Endothelial cell of umbilical vein (primary cell): ENCODE measurements around the gene ST3GAL4. TPM values are rescaled to one million over a fixed set of nuclear protein-coding genes. Genes with fewer than 3 reads are reported as not detected.

Experiments
- BruUV-seq: library from RNA; stranded (reverse); fragments of 400-500 nt; replicated peaks from 2 replicates; lab custom pipeline; 2021; lab: Mats Ljungman, UMichigan
- CTCF ChIA-PET: fragments of 300-600, 350-600 bp; sonication (Branson Sonifier 250); formaldehyde crosslinking; loops from one replicate; lab custom pipeline; 2021; ENCODE audit warnings: antibody characterized with exemption, inconsistent platforms; lab: Charles Lee
- POLR2A ChIA-PET: fragments of 300-600, 350-600 bp; sonication (Branson Sonifier 250); formaldehyde crosslinking; loops from one replicate; lab custom pipeline; 2021; ENCODE audit warnings: antibody characterized with exemption, inconsistent platforms; lab: Charles Lee
- DNase-seq: peaks from one replicate; pipeline ENCODE4 v3.0.0-alpha.2; 2011; ENCODE audit warnings: low read depth, low spot score
- FAIRE-seq: peaks from 2 replicates; lab custom pipeline; 2011; peaks lifted over from hg19 to GRCh38; lab: Jason Lieb, UNC
- H2AFZ ChIP-seq: 2 replicates; pipeline ENCODE4 v1.6.0; 2012; ENCODE audit warnings: low read depth, low read length, control low read depth, inconsistent platforms
- H3K27ac ChIP-seq: 2 replicates; pipeline ENCODE4 v1.5.1; 2011; ENCODE audit warnings: low read depth, mild to moderate bottlenecking, control low read depth, low read length, moderate library complexity; ENCODE audit not compliant: insufficient read depth
- H3K27me3 ChIP-seq, 2 experiments: 2 replicates each; pipeline versions ENCODE4 v1.6.0 to v1.6.1; 2011; ENCODE audit warnings: low read length in 2 of 2, mixed read lengths in 1 of 2; ENCODE audit not compliant: control insufficient read depth in 2 of 2, insufficient read depth in 2 of 2
- H3K36me3 ChIP-seq, 2 experiments: 2 replicates in 1 of 2; 3 replicates in 1 of 2; pipeline ENCODE4 v1.5.1; 2011; ENCODE audit warnings: low read length in 2 of 2, mild to moderate bottlenecking in 1 of 2, moderate library complexity in 1 of 2; ENCODE audit not compliant: control insufficient read depth in 2 of 2, insufficient read depth in 2 of 2; ENCODE audit errors: extremely low read depth in 1 of 2
- H3K4me1 ChIP-seq: 3 replicates; pipeline ENCODE4 v1.5.1; 2011; ENCODE audit warnings: mild to moderate bottlenecking, low read length; ENCODE audit not compliant: control insufficient read depth, insufficient read depth; ENCODE audit errors: extremely low read depth
- H3K4me2 ChIP-seq: 2 replicates; pipeline ENCODE4 v1.6.1; 2011; ENCODE audit warnings: low read length, control low read depth, mixed read lengths; ENCODE audit not compliant: insufficient read depth
- H3K4me3 ChIP-seq, 3 experiments: fragments of 200-600 bp in 1 of 3; sonication (generic), shearing (Covaris generic) in 1 of 3; replicated peaks in 1 of 3; 2 replicates each; pipeline ENCODE4 v1.5.1; 2011 to 2016; ENCODE audit warnings: control low read depth in 3 of 3, low read length in 3 of 3, mild to moderate bottlenecking in 2 of 3, inconsistent platforms in 1 of 3, low read depth in 1 of 3, moderate library complexity in 1 of 3; ENCODE audit not compliant: insufficient read depth in 1 of 3
- H3K79me2 ChIP-seq: 2 replicates; pipeline ENCODE4 v1.6.0; 2012; ENCODE audit warnings: low read length, inconsistent platforms; ENCODE audit not compliant: control insufficient read depth, insufficient read depth
- H3K9ac ChIP-seq: replicated peaks from 2 replicates; pipeline ENCODE3; 2011; ENCODE audit warnings: low read length, control low read depth; ENCODE audit not compliant: insufficient read depth; ENCODE audit errors: extremely low read depth
- H3K9me1 ChIP-seq: replicated peaks from 3 replicates; pipeline ENCODE4 v1.6.0; 2011; ENCODE audit warnings: mild to moderate bottlenecking, low read length; ENCODE audit not compliant: control insufficient read depth, insufficient read depth; ENCODE audit errors: extremely low read depth
- H3K9me3 ChIP-seq: replicated peaks from 2 replicates; pipeline ENCODE4 v1.5.1; 2012; ENCODE audit warnings: low read length, inconsistent platforms; ENCODE audit not compliant: control insufficient read depth, insufficient read depth
- H4K20me1 ChIP-seq: replicated peaks from 2 replicates; pipeline ENCODE3; 2011; ENCODE audit warnings: mild to moderate bottlenecking, low read length; ENCODE audit not compliant: control insufficient read depth, insufficient read depth; ENCODE audit errors: extremely low read depth
- EZH2 ChIP-seq: IDR thresholded peaks from 2 replicates; pipeline ENCODE4 v1.6.1; 2012; ENCODE audit warnings: borderline replicate concordance, low read depth, mild to moderate bottlenecking, moderate library complexity, low read length, inconsistent platforms; ENCODE audit not compliant: severe bottlenecking
- FOS ChIP-seq: IDR thresholded peaks from 2 replicates; pipeline ENCODE4 v1.6.1; 2011; ENCODE audit warnings: mild to moderate bottlenecking, low read length, moderate library complexity, borderline replicate concordance; ENCODE audit not compliant: insufficient read depth
- GATA2 ChIP-seq: IDR thresholded peaks from 2 replicates; pipeline ENCODE4 v1.7.0; 2011; ENCODE audit warnings: low read depth, mild to moderate bottlenecking, moderate library complexity, mixed read lengths, low read length; ENCODE audit not compliant: insufficient read length, insufficient read depth
- JUN ChIP-seq: IDR thresholded peaks from 2 replicates; pipeline ENCODE4 v1.6.1; 2011; ENCODE audit warnings: borderline replicate concordance, low read depth; ENCODE audit not compliant: insufficient read length, insufficient read depth
- MYC ChIP-seq: IDR thresholded peaks from one replicate; pipeline ENCODE4 v1.6.1; 2011; ENCODE audit warnings: mild to moderate bottlenecking, low read depth, low read length
- POLR2A ChIP-seq: IDR thresholded peaks from 2 replicates; pipeline ENCODE4 v1.6.1; 2012; ENCODE audit warnings: low read depth, mild to moderate bottlenecking, control low read depth, low read length
- POLR2AphosphoS5 ChIP-seq: IDR thresholded peaks from 2 replicates; pipeline ENCODE4 v1.6.1; 2012; ENCODE audit warnings: low read depth, mild to moderate bottlenecking, control low read depth, low read length, moderate library complexity; ENCODE audit not compliant: insufficient read depth
- dilution Hi-C: fragments of 300-500 bp; cut with MboI; formaldehyde crosslinking; loops from one replicate; pipeline ENCODE4 v1.15.0; 2019; ENCODE audit warnings: low sequenced_read_pairs; ENCODE audit not compliant: extremely low pct_ligation_motif_present
- intact Hi-C: fragments of 100-400 bp; cut with micrococcal nuclease; formaldehyde crosslinking; loops from one replicate; pipeline ENCODE4 v1.10.0; 2022
- polyA plus RNA-seq, 4 experiments: library from polyadenylated mRNA; depleted of rRNA in 3 of 4; stranded (reverse) in 3 of 4; unstranded in 1 of 4; fragments of >200 nt; gene quantifications; 2 replicates each; pipeline versions ENCODE4 v1.2.1 to v1.2.3, GENCODE V29; 2011 to 2012; ENCODE audit warnings: missing spikeins in 1 of 4
- total RNA-seq: library from RNA; stranded (reverse); gene quantifications from 2 replicates; pipeline ENCODE4 v1.2.3, GENCODE V29; 2021
- TF ChIP-seq, protein P1 (sequence below), 2 donors: IDR thresholded peaks; 1 replicate in 1 of 2; 2 replicates in 1 of 2; pipeline ENCODE4 v1.5.1; 2011; ENCODE audit warnings: low read length in 2 of 2, mild to moderate bottlenecking in 2 of 2, moderate library complexity in 2 of 2, control low read depth in 1 of 2, inconsistent platforms in 1 of 2, low read depth in 1 of 2; ENCODE audit not compliant: insufficient read depth in 1 of 2; ENCODE audit errors: extremely low read depth in 1 of 2
- TF ChIP-seq, protein P2 (sequence below): IDR thresholded peaks from 2 replicates; pipeline ENCODE4 v1.6.1; 2011; ENCODE audit not compliant: insufficient read depth, insufficient read length

ST3GAL4 gene
- total and polyA plus RNA-seq, 2 donors (not counting 3 experiments of a cell fraction or from before 2014, with no cell fraction given), result 17.7 to 19.4 TPM

DNA sequence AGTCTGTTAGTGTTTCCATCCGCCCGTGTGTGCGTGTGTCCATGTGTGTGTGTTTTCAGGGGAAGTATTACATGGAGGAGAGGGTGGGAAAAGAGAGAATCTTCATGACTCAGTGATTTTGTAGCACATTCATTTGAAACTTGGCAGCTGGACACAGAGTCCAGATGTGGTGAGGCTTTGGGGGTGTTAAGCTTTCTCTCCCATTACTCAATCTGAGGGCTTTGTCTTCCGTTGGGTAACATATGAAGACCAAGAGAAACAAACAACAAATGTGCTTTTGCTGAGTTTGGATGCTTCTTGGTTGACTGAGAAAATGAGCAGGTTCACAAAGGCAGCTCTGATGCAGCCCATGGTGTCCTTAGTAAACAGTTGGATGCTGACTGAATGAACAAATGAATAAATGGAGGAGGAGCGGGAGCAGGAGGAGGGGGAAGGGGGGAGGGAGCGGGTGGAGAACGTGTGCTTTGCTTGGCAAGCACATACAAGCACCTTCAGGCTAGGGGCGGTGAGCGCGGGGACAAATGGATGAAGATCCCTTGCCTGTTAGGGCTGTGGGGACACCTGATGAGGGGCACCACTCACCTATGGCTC, 104.3 kb downstream of the ST3GAL4 start:
- no peaks in the 10 kb centered on the region for H3K27me3 ChIP-seq
- H3K9ac ChIP-seq, result no peak overlapping the region
- H3K9me3 ChIP-seq, result no peaks in the 10 kb centered on the region
- H3K4me2 ChIP-seq, result no peak overlapping the region
- no peak overlapping the region for H3K4me3 ChIP-seq
- H3K9me1 ChIP-seq, result no peaks in the 10 kb centered on the region
- dilution Hi-C loops, result no loop called here
- TF ChIP-seq MYC (no peak), FOS (no peak), POLR2AphosphoS5 (no peak)
- intact Hi-C loops, result no loop called here
- H4K20me1 ChIP-seq, result no peaks in the 10 kb centered on the region
- no peaks in the 10 kb centered on the region for H3K36me3 ChIP-seq
- no TSS peak for BruUV-seq
- POLR2A ChIA-PET, result interaction anchor here (1.1 kb wide), 1 partner anchor 149 kb away, joined by 3 read pairs; no protein-coding TSS in a partner anchor
- no peak overlapping the region for H2AFZ ChIP-seq
- no peaks in the 10 kb centered on the region for H3K4me1 ChIP-seq
- no peak for DNase-seq
- no peaks in the 10 kb centered on the region for H3K79me2 ChIP-seq
- no peak overlapping the region for H3K27ac ChIP-seq
- CTCF ChIA-PET, result interaction anchor here (1.3 to 3.0 kb wide), 2 partner anchors 21 to 531 kb away, joined by 3 to 17 read pairs; no protein-coding TSS in a partner anchor
- no peak for FAIRE-seq

DNA sequence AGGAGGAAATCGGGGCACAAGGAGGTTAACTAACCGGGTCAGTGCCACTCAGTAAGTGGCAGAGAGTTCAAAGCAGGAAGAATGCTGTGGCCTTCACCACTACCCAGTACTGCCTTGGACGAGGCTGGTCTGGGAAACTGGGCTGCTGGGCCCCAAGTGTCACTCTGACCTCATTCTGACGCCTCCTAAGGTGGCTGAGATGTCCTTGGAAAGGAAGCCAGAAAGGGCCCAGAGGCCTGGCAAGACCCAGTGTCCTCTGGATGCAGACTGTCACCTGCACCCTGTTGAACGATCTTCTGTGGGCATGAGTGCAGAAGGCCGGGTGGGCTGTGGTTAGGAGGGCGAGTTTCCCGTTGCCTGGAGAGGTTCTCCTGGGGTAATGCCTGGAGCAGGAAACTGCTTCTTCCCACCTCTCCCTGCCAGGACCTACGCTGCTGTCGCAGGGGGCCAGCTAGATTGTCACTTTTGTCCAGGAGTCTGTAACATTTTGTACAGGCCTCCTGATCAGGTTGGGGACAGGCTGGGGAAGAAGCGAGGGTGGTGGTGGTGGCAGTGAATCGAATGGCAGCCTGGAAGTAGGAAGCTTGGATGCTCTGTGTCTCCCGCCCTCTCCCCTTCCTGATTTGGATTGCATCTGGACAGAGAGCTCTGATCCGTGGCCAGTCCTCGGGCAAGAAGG, 105.1 kb downstream of the ST3GAL4 start:
- CTCF ChIA-PET, result interaction anchor here (1.5 kb wide), 1 partner anchor 20 kb away, joined by 3 read pairs; no protein-coding TSS in a partner anchor
- Histone ChIP-seq H3K36me3 (no peaks in the 10 kb centered on the region), H3K27ac (no peak overlapping the region), H3K9ac (no peak overlapping the region), H3K4me1 (no peaks in the 10 kb centered on the region), H3K4me2 (no peak overlapping the region), H3K79me2 (no peaks in the 10 kb centered on the region), H3K9me3 (no peaks in the 10 kb centered on the region), H4K20me1 (no peaks in the 10 kb centered on the region), H3K27me3 (no peaks in the 10 kb centered on the region), H2AFZ (no peak overlapping the region), H3K4me3 (no peak overlapping the region), H3K9me1 (no peaks in the 10 kb centered on the region)
- intact Hi-C loops, result no loop called here
- BruUV-seq, result no TSS peak
- DNase-seq (no peak), FAIRE-seq (no peak)
- dilution Hi-C loops, result no loop called here
- TF ChIP-seq, protein P1, sequence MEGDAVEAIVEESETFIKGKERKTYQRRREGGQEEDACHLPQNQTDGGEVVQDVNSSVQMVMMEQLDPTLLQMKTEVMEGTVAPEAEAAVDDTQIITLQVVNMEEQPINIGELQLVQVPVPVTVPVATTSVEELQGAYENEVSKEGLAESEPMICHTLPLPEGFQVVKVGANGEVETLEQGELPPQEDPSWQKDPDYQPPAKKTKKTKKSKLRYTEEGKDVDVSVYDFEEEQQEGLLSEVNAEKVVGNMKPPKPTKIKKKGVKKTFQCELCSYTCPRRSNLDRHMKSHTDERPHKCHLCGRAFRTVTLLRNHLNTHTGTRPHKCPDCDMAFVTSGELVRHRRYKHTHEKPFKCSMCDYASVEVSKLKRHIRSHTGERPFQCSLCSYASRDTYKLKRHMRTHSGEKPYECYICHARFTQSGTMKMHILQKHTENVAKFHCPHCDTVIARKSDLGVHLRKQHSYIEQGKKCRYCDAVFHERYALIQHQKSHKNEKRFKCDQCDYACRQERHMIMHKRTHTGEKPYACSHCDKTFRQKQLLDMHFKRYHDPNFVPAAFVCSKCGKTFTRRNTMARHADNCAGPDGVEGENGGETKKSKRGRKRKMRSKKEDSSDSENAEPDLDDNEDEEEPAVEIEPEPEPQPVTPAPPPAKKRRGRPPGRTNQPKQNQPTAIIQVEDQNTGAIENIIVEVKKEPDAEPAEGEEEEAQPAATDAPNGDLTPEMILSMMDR (IDR thresholded peaks at IDR 0.05; ENCODE audit: extremely low read depth in 1 of 2, insufficient read depth in 1 of 2, low read depth in 1 of 2, low read length in 2 of 2), result no peak
- TF ChIP-seq EZH2 (no peak), POLR2AphosphoS5 (no peak), GATA2 (no peak), FOS (no peak), POLR2A (no peak), MYC (no peak), JUN (no peak)
- TF ChIP-seq, protein P2, sequence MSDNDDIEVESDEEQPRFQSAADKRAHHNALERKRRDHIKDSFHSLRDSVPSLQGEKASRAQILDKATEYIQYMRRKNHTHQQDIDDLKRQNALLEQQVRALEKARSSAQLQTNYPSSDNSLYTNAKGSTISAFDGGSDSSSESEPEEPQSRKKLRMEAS, result no peak
- POLR2A ChIA-PET, result no interaction called here
